Upper lobe of right lung (tissue), 1 donor: ENCODE data around the gene TBC1D9. TPM values are rescaled to one million over a fixed set of nuclear protein-coding genes. Genes with fewer than 3 reads are reported as not detected.

Source experiments
- ATAC-seq: fragments of 200-7000 bp; cut with Tn5 transposase; one replicate; pipeline ENCODE4 v1.9.1; 2020; ENCODE audit warnings: mild to moderate bottlenecking, moderate library complexity
- DNase-seq: peaks from one replicate; pipeline ENCODE4 v3.0.0-alpha.2; 2020
- H3K27ac ChIP-seq: fragments of 200-600 bp; one replicate; pipeline ENCODE4 v1.8.0; 2022
- H3K27me3 ChIP-seq: fragments of 200-600 bp; one replicate; pipeline ENCODE4 v1.8.0; 2022; ENCODE audit warnings: mild to moderate bottlenecking
- H3K36me3 ChIP-seq: fragments of 200-600 bp; one replicate; pipeline ENCODE4 v1.8.0; 2022
- H3K4me1 ChIP-seq: fragments of 200-600 bp; one replicate; pipeline ENCODE4 v1.8.0; 2022
- H3K4me3 ChIP-seq: fragments of 200-600 bp; one replicate; pipeline ENCODE4 v1.8.0; 2022; ENCODE audit warnings: mild to moderate bottlenecking
- H3K9me3 ChIP-seq: fragments of 200-600 bp; one replicate; pipeline ENCODE4 v1.8.0; 2022
- CTCF ChIP-seq: fragments of 200-600 bp; IDR thresholded peaks from one replicate; pipeline ENCODE4 v1.8.0; 2022; ENCODE audit warnings: antibody characterized with exemption
- intact Hi-C: fragments of 100-400 bp; cut with DNase I; formaldehyde crosslinking; loops from one replicate; pipeline ENCODE4 v1.11.0; 2022
- total RNA-seq: library from RNA; stranded (reverse); fragmentation: NEBNext Ultra II Directional; extraction: Animal tissue kit (Norgen Biotek cat#: 25700); gene quantifications from one replicate; pipeline ENCODE4 v1.2.1, GENCODE V29; 2021
- donor health status: DM: no; HTN: yes; CAD: no; lungs with severe emphysema.

The TBC1D9 gene
- total RNA-seq, 1 donor from 2014 or later = 39.5 TPM

DNA sequence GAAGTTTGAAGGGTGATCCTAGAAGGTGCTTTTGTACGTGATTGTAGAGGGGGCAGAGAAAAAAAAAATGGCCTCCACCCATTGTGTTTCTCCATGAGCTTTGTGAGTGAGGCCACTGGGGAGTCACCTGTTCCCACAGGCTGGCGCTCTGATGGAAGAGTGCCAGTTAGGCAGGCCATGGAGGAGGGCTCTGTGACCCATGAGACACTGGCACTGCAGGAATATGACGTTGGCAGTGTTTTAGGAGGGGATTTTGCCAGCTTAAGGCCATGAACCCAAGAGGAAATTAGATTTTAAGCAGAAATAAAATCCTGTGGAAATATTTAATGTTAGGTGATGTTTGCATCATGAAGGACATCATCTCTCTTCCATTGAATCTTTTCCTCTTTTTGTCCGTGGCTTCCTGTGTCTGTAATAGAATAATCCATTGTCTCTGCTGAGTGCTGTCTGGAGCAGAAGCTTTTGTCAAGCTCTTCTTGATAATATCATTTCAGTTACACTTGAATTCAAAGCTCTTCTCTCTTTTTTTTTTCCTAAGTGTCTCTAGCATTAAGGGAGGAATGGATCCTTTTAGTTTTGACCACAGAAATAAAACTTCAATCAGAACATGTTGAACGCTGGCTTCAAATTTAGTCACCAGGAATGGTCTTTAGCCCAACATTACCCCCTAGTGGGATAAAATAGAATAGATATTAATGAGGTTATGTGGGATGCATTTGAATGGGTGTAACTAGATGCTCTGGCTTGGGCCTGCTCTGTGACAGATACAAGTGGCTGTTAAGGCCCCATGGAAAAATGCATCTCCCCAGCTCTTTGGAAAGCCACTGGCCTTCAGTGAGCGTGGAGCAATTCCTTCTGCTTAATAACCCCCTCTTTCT, 146.4 kb downstream of the TBC1D9 start:
- DNase-seq (no peak), ATAC-seq (peak; percentile 80)
- Histone ChIP-seq H3K27ac (peak overlapping the region; percentile 1), H3K9me3 (no peaks in the 10 kb centered on the region), H3K4me1 (no peaks in the 10 kb centered on the region), H3K4me3 (no peak overlapping the region), H3K36me3 (no peaks in the 10 kb centered on the region), H3K27me3 (no peaks in the 10 kb centered on the region)
- intact Hi-C loops = no loop called here
- TF ChIP-seq CTCF = peak; percentile 51

DNA sequence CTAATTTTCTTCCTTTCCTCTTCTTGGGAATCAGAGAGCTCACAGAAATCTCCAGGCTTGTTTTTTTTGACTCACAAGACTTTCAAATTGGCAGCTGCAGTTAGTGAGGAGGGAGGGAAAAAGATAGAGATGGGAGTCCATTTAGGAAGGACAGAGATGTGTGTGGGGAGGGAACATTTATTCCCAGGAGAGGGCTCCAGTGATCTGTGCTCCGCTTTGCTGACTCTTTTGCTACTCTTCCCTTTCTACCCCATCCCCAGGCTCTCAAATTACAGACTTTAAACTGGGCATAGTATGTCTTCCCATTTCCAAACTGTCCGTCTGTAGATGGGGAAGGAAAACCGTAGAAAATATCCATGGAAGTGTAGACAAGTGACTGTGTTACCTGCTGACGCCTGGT, 148.3 kb downstream of the TBC1D9 start:
- H3K9me3 ChIP-seq = no peaks in the 10 kb centered on the region
- no peaks in the 10 kb centered on the region for H3K36me3 ChIP-seq
- H3K4me3 ChIP-seq = no peak overlapping the region
- intact Hi-C loops = no loop called here
- no peaks in the 10 kb centered on the region for H3K4me1 ChIP-seq
- TF ChIP-seq CTCF = no peak
- H3K27ac ChIP-seq = no peak overlapping the region
- ATAC-seq (no peak), DNase-seq (no peak)
- H3K27me3 ChIP-seq = no peaks in the 10 kb centered on the region

DNA sequence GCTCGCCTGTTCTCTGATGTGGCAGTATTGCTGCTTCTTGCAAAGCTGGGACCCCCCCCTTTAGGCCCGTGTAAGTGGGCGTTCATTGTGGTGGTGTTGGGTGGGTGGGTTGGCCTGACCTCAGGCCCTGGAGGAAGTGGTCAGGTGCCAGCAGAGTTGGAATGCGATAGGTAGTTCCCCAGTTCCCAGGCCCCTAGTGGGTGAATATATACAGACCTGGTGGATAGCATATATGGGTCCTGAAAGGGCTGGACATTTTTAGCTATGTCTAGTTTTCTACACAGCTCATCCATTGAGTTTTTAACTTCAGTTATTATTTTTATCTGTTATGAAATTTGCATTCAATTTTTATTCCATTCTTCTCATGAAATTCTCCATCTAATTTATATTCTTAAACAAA, 151.6 kb downstream of the TBC1D9 start:
- Histone ChIP-seq H3K27ac (no peak overlapping the region), H3K27me3 (no peaks in the 10 kb centered on the region), H3K4me1 (no peaks in the 10 kb centered on the region), H3K36me3 (no peaks in the 10 kb centered on the region), H3K9me3 (no peaks in the 10 kb centered on the region), H3K4me3 (no peak overlapping the region)
- no peak for TF ChIP-seq CTCF
- DNase-seq (no peak), ATAC-seq (no peak)
- intact Hi-C loops = no loop called here

- H3K27me3 ChIP-seq = no peaks in the 10 kb centered on the region
- no peaks in the 10 kb centered on the region for H3K4me1 ChIP-seq
- ATAC-seq = no peak
- H3K27ac ChIP-seq = no peak overlapping the region
- no peaks in the 10 kb centered on the region for H3K9me3 ChIP-seq
- DNase-seq = no peak
- no peaks in the 10 kb centered on the region for H3K36me3 ChIP-seq
- intact Hi-C loops = no loop called here
- H3K4me3 ChIP-seq = no peak overlapping the region
- TF ChIP-seq CTCF = no peak
These were observed 152.9 kb downstream of the TBC1D9 start for GRCh38 chr4:140603286-140603685.

DNA sequence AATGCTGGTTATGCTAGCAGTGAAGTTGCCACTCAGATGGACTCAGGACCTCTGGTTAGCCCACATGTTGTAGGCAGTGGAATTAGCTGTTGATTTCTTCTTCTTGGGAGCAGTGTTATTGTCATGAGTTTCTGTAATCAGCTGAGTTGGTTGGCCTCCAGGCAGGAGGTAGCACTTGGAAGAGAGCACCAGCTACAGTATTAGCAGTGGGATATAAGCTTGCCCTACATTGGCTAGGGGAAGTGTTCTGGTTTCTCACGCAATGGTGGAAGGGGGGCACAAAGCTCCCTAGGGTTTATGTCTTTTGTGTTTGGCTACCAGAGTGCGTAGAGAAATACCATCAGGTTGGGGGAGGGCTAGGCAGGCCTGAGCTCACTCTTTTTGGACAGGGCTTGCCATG, 153.5 kb downstream of the TBC1D9 start:
- DNase-seq = no peak
- no peak for ATAC-seq
- intact Hi-C loops = no loop called here

More for the DNA sequence above, 153.5 kb downstream of the TBC1D9 start:
- H3K27ac ChIP-seq = no peak overlapping the region
- no peaks in the 10 kb centered on the region for H3K27me3 ChIP-seq
- H3K4me1 ChIP-seq = no peaks in the 10 kb centered on the region
- H3K9me3 ChIP-seq = no peaks in the 10 kb centered on the region
- H3K36me3 ChIP-seq = no peaks in the 10 kb centered on the region
- no peak for TF ChIP-seq CTCF
- no peak overlapping the region for H3K4me3 ChIP-seq
